ENCODE measurements around the gene GUCA1A.
A peak's percentile ranks its signal among the peaks of the same experiment; 100 is the strongest.
"Not testable (repeated sequence)": the region's sequence is repeated elsewhere in the genome, so short reads cannot be mapped to it uniquely, and the experiment has no call there.

The GUCA1A gene

DNA sequence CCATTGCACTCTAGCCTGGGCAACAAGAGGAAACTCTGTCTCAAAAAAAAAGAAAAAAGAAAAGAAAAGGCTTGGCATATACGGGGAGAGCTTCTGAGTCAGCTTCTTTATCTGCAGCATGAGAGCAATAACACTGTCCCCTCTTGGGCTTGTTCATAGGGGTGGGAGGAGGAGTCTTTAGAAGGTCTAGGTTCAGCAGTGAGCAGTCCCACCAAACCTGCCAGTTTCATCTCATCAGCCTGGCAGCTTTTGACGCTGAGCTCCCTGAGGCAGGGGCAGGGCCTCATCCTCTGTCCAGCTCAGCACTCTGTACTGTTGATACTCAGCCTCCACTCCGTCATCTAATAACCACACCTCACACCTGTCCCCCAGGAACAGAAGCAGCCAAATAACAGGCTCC lies 25.1 kb upstream of the GUCA1A start:
- DNase-seq: no peak

DNA sequence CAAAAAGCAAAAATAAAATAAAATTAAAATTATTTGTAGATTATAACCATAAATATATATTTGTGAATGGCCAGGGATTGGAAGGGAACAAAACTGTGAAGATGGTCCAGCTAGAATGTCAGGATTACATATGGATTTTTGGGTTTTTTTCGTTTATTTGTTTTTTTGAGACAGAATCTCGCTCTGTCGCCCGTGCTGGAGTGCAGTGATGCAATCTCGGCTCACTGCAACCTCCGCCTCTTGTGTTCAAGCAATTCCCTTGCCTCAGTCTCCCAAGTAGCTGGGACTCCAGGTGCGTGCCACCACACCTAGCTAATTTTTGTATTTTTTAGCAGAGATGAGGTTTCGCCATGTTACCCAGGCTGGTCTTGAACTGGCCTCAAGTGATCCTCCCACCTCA lies 22.9 kb upstream of the GUCA1A start:
- DNase-seq: no peak

DNA sequence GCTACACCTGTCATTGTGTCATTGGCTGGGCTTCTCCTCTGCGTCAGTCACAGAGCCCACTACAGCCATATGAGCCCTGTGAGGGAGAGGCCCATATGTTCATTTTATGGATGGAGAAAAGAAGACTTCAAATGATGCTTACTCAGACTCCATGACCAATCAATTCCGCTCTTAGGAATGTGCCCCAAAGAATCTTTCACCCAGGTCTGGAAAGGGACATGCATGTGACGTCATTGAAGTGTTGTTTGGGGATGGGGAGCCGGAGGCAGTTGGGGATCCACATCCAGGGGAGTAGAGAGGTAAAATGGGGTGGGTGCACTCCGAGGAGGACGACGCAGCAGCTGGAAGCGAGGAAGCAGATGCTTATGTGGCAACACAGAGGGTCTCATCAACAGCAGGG lies 21.1 kb upstream of the GUCA1A start:
- DNase-seq: no peak

DNA sequence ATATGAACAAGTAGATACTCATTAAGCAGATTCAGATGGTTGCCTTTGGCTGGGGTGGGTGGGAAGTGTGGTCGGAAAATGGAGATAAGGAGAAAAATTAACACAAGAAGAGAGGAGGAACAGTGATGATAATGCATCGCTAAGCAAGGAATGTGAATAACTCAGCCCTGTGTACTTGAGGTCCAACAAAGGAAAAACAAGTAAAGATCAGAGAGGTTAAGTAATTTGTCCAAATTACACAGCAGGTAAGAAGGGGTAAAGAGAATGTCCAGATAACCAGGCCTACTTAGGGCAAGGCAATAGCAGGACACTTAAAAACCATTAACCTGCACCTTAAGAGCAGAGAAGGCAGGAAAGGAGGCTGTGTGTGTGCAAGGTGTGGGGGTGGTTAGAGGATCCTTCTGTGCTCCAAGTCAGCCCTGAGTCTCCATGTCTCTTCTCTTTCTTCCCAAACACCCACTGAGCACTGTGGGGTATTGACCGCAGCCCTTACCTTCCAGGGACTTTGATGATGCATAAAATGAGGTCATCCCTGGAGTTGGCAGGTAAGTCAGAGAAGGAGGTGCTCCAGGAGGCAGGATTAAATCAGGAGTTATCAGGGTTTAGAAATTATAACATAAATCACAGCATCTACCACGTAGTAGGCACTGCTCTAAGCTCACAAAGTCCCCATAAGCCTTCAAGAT lies 20.5 kb upstream of the GUCA1A start:
- not testable (repeated sequence) for DNase-seq

DNA sequence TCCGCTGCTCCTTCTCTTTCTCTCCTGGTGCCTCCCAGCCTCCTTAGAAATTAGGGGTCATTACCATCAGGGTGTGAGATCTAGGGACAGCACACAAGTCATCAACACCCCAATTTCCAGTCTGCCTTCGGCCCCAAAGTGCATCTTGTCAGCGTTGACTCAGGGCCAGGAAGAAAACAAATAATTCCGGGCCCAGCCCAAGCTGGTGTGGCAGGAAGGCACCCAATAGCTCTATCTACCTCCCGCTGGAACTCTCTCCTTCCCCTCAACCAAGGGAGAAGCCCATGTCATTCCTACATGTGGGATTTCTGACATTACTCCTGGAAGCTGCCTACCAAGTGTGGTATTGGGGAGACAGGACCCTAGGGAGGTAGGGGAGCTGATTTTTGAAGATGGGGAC lies 19.2 kb upstream of the GUCA1A start:
- no peak for DNase-seq

DNA sequence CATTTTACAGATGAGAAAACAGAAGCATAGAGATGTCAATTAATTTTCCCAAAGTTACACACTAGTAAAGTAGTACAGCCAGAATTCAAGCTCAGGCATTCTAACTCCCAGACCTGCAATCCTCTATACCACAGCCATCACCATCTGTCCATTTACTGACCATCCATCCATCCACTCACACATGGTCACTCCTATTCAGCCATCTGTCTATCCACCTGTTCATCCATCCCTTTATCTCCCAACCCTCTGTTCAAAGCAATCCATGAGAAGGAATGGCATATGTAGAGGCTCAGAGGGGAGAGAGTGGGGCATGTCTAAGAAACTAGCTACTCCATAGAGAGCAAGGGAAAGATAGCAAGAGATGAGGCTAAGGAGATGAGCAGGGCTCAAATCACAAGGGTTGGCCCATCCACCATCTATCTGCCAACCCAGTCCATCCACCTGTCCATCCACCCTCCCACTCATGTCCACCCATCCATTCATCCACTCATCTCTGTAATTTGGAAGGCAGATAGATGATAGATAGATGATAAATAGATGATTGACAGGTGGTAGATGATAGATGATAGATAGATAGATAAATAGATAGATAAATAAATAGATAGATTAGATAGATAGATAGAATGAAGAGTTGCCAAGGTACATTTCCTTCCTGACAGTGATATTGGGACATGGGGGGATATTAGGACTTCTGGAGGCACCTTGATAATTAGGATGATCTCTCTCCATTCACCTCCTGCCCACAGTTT lies 18.5 kb upstream of the GUCA1A start:
- DNase-seq: no peak

DNA sequence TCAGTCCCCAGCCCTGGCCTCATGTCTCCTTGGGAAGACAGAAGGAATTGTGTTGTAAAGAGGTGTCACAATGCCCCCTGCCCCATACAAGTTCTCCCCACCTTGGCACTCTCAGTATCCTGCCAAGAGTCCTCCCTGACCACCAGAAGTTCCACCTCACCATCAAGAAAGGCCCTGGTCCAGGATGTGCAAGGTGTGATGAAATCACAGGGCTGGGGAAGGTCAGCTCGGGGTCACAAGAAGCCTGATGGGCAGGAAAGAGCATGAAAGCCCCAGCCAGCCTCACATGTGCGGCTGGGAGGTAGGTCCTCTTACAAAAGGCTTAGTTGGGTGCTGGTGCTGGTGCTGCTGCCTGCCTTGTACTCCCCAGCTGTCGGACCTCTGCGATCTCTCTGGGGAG lies 17.9 kb upstream of the GUCA1A start:
- DNase-seq: no peak

DNA sequence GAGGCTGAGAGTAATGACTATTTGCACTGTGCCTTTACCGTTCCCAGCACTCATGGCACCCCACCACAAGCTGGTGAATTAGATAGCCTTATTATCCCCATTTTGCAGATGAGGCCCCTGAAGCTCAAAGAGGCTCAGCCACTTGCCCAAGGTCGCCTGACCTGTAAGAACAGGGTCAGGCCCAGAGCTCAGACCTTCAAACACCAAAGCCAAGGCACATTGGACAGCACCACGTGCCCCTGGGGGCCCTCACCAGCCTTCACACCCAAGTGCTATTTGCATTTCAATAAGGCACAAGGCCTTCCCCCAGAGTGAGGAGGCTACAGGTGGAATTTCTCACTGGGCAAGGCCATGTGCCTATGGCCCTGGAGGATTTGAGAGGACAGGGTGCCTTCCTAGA lies 16.5 kb upstream of the GUCA1A start:
- no peak for DNase-seq

DNA sequence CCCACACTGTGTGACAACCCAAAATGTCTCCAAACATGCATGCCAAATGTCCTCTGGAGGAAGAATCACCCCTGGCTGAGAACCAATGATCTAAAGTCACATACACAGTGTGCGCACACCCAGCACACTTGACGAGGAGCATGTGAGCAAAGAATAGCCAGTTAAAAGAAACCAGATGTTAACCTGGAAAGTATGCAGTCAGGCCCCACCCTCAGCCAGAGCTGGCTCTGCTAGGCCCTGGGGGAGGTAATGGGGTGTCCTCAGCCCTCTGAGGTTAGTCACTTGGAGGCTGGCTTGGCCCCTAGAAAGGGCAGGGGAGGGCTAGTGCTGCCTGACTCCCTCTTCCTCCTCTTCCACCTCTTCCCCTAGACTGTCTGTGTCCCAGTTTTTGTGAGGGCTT lies 15.2 kb upstream of the GUCA1A start:
- DNase-seq: no peak

DNA sequence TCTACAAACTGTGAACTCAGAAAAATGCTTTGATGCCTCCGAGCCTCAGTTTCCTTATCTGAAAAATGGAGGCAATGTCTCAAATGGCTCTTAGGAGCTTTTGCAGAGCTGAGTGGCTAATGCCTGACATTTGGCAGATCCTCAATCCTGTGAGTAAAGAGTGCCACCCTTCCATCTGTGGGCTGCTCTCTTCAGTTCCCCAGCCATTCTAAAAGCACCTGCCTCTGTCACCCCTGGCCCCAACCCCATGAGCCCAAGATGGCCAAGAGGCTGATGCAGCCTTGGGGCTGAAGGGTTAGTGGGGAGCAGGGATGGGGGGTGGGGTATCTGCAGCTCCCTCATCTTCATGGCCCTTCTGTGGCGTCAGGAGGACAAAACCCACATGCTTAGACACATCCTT lies 14.5 kb upstream of the GUCA1A start:
- no peak for DNase-seq

DNA sequence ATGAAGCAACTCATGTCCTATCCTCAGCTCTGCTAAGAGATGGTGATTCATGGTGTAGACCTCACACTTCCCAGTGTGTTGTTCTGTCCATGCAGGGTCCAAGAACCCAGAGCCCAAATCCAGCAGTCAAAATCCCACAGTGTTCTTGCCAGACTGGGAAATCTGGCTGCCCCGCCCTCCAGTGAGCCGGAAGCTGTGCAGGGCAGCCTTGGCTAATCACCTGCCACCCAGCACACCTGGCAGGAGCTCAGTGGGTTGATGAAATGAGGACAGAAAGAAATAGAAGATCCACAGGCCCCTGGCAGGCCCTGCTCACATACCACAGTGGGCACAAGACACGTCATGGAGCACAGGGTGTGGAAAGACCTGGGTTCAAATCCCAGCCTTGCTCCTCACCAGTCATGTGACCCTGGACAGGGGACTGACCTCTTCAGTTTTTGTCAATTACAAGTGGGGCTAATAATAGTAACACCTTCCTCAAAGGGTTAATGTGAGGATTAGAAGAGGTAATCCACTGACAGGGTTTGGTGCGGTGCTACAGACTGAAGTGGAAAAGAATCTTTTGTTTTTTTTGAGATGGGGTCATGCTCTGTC lies 13.6 kb upstream of the GUCA1A start:
- no peak for DNase-seq

DNA sequence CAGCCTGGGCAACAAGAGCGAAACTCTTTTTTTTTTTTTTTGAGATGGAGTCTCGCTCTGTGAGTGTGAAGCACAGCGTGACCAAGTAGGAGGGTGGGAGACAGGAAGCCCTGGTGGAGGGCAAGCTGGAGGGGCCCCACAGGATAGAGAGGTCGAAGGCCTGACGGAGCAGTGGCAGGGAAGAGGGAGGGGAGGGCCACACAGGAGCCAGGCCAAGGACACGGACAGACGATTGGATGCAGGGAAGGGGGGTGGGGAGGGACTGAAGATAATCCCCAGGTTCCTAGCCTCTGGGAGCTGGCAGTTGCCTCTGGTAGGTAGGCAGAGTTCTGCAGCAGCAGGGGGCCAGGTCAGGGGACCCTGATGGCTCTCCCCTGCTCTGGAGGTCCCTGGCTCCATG lies 10.8 kb upstream of the GUCA1A start:
- DNase-seq: no peak

DNA sequence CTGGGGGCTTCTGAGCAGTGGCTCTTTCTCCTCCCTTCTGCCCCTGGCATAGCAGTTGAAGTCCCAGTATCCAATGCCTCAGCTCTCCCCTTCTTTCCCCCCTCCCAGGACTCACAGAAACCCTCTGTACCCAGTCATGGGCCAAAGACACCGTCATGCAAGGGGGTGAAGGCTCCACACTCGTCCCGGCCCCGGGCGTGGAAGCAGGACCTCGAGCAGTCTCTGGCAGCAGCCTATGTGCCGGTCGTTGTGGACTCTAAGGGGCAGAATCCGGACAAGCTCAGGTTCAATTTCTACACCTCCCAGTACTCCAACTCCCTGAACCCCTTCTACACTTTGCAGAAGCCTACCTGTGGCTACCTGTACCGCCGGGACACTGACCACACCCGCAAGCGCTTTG lies 10.4 kb upstream of the GUCA1A start:
- DNase-seq: no peak

DNA sequence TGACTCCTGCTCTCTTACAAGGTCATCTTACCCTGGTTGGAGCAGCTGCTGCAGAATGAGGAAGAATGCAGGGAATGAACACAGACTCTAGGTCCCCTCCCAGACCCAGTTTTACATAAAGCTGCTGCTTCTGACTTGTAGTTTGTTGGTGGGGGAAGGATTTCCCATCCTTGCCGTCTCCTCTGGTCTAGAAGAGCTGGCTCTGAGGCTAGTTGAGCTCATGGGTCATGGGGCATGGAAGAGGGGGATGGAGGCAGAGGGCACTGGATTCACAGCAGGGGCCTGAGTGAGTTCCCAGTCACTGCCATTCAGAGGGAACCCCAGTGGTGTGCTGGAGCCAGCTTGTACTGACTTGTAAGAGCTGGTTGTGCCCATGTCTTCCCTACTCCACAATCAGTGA lies 9.2 kb upstream of the GUCA1A start:
- DNase-seq: peak; percentile 37

DNA sequence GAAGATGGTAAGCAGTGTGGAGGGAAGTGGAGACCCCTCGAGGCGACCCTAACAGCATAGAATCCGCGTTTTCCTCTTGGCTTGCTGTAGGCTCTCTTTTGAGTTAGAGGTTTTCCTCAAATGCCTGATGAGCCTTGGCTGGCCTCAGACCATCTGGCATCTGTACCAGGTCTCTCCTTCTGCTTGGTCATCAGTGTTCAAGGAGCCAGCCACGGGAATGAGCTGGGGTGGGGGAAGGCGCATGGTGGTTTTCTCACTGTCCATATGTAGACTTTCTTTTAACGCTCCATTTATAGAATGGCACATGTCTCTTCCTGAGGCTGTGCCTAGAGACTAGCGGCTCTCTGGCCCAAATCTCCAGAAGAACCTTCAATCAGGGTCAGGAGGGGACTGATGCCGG lies 8.1 kb upstream of the GUCA1A start:
- DNase-seq: no peak

DNA sequence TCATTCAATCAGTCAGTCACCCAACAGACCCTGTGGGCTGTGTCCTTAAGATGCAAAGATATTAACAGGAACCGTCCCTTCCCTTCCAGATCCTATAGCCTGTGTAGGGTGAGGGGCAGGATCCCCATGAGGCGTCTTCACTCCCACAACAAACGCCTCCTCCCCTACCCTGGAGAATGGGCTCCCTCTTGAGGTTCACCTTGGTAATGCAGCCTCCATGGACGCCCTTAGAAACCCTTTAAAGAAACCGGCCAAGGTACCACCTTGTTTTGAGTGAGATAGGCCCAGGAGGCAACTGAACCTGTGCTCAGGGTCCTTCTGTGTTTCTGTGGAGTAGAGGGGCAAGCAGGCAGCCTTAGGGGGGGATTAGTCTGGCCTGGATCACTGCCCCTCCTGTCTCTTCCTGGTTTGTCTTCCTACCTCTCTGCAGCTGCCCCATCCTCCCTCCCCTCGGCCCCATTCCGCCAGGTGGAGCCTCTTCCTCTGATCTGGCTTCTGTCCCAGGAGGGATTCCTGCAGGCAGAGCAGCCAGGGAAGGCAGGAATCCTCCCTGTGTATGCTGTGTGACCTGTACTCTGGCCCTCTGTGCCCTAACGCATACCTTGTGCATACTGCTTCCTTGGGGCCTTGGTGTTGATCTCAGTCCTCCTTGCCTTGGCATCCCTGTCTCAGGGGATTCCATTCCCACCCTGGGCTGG lies 6.6 kb upstream of the GUCA1A start:
- peak; percentile 63 for DNase-seq

DNA sequence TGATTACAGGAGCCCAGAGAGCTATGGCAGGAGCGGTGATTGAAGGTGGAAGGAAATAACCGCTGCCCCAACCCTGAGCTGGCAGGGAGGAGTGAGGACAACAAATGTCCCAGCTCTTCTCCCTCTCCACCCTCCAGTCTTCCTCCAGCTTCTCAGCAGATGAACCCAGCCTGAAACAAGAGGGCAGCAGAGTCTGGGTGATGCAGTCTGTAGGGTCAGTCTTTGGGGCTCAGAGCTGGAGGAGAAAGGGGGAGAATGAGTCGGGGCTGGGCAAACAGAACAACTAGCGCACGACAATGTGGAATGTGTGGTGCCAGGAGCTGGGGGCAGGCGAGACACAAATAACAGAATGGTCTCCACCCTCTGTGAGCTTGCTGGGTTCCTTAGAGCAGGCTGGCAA lies 4.5 kb upstream of the GUCA1A start:
- no peak for DNase-seq

DNA sequence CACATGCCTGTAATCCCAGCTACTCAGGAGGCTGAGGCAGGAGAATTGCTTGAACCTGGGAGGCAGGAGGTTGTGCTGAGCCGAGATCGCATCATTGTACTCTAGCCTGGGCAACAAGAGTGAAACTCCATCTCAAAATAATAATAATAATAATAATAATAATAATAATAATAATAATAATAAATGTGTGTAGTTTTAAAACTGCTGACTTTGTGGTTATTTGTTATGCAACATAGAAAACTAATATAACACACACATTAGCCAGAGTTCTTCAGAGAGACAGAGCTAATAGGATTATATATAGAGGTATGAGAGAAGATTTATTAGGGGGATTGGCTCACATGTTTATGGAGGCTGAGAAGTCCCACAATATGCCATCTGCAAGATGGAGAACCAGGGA lies 3.4 kb upstream of the GUCA1A start:
- not testable (repeated sequence) for DNase-seq

DNA sequence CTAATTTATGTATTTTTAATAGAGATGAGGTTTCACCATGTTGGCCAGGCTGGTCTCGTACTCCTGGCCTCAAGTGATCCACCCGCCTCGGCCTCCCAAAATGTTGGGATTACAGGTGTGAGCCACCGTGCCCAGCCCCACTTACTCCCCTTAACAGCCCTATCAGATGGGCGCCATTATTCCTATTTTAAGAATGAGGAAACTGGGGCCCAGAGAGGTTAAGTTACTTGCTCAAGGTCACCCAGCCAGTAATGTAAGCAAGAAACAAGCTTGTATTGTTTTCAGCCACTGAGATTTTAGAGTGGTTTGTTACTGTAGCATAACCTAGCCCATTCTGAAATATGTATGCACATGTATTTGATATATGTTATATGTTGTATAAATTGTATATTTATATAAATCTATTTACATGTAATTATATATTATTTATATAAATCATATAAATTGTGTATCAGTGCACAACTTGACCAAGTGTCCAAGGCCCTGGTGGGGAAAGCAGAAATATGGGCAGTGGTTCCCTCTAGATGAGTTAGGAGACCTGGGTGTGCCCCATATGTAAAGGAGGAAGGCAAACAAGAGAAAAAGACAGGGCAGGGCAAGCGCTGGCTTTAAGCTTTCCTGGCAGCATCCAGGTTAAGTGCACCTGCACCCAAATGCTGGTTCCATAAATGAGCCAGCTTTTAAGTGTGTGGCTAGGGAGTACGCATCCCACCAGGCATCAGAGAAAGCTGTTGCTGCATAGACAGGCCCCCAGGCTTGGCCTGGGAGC lies 1.2 kb upstream of the GUCA1A start:
- no peak for DNase-seq

DNA sequence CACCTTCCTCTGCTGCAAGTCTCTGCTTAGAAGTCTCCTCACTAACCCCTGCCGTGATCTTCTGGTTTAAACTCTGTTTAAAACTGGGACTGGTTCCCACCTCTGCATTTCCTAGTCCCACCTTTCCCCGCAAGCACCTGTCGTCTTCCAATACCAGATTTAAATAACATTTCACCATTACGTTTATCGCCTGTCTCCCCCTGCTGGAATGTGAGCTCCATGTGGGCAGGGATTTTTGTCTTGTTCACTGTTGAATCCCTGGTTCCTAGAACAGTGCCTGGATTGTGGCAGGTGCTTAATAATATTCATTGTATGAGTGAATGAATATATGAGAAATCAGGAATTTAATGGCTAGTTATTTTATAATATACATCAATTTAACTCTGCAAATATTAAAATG lies 2.7 kb downstream of the GUCA1A start:
- DNase-seq: no peak

DNA sequence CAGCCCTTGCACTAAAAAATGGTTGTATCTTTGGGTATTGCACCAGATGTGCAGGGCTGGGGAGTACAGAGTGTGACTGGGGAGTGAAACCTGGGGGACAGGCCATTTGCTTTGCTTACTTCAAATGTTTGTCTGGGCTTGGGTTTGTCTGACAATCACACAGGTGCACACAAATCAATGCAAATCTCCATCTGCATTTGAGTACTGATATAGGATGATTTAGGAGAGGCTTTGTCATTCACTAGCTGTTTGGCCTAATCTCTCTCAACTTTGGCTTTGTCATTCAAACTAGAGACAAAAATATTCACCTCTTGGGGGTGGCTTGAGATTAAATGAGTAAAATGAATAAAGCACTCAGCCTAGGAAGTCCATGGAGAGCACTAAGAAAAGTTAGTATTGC lies 3.8 kb downstream of the GUCA1A start:
- no peak for DNase-seq

DNA sequence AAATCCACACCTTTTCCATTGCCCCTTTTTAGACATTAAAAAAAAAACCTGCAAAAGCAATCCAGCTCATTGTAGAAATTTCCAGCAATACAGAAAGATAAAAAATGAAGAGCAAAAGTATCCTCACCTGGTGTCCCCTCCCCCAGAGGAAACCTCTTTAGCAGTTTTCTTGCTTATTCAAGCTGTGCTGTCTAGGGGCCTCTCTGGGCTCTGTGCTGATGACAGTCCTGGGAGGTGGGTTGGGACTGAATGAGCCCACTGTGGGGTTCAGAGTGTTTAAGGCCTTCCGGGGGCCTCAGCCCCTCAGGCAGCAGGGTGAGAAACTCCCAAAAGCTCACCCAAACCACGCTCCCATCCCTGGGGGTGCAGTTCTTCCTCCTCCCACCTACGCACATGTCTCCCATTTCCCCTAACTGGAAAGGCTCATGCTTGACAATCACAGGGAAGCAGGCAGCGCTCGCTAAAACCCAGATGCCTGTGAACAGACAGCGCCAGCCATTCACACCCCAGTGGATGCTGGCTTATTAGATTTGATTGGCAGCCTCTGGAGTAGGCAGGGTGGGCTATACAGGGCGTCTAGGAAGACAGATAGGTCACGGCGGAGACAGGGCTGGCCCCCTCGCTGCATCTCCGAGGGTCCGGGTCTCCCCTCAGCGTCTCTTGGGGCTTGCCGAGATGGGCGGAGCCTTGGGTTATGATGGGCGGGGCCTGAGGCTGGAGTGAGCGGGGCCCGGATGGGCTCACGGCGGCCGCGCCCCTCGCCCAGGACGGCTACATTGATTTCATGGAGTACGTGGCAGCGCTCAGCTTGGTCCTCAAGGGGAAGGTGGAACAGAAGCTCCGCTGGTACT lies 4.6 kb downstream of the GUCA1A start:
- DNase-seq: no peak
